AG08396 (cell line): ENCODE data around the gene ATP2B2.

ENCODE experiments used
- DNase-seq: peaks from one replicate; pipeline ENCODE4 v3.0.0; 2012; ENCODE audit warnings: low spot score, mixed read lengths

The ATP2B2 gene

DNA sequence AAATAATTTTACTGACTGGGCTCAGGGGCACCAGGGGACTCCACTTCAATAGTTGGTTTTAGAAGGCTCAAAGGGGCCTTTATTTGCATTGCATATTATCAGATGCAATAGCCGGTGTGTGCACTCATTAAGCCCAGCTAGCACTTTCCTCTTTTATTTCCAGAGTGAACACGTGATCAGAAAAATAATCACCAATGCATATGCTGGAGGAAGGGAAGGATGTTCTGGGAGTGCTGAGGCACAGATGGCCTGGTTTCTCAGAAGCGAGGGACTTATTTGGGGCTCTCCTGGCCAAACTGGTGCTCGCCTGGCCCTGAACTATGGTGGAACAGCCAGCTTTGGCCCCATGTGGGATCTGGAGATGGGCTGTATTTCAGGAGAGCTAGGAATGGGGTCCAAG lies 124.0 kb downstream of the ATP2B2 start:
- DNase-seq: no peak

DNA sequence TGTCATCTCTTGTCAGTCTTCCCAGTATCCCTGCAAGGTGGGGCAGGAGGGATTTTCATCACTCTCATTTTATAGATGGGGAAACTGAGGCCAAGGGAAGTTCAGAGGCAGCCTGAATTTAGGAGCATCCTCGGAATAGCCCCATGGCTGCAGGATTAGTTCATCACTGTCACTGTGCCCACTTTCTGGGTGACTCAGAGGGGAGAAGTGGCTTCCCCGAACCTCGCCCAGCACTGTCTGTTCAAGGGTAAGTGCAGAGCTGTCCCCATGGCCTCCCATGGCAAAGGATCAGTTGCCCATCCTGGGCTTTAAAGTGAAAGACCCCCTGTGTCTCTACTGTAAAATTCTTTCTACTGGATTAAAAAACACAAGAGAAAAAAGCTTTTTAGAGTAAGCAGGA lies 124.5 kb downstream of the ATP2B2 start:
- DNase-seq: peak; percentile 45

DNA sequence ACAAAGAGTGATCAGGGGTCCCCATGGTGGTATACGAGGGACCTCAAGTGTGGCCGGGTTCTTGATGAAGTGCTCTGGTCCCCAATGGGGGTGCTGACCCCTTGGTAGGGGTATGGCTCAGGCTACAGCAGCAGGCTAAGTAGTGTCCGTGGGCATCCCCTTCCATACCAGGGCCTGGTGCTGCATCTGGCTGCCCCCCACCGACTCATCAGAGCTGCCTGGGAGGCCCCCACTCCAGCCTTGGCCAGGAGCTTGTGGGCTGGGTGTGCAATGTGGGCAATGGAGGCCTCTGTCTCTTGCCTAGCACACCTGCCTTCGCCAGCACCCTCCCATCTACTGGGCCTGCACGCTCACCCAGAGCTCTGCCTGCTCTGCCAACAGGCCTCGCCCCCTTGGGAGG lies 125.4 kb downstream of the ATP2B2 start:
- DNase-seq: no peak

DNA sequence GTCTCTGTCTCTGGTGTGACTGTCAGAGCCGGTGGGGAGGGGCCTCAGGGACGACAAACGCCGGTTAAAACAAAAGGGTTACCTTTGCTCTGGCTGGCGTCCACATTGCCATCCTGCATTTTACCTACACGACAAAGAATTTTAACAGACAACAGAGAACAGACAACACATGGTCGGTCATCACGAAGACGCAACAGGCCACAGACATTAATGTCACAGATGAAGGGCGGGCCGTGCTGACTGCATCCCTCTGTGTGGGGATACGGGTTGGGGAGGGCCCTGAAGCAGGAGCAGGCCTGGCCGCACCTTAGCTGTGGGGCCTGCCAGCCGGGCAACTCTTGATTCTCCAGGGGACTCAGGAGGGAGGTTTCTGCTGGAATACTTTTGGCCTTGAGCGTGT lies 126.2 kb downstream of the ATP2B2 start:
- no peak for DNase-seq

DNA sequence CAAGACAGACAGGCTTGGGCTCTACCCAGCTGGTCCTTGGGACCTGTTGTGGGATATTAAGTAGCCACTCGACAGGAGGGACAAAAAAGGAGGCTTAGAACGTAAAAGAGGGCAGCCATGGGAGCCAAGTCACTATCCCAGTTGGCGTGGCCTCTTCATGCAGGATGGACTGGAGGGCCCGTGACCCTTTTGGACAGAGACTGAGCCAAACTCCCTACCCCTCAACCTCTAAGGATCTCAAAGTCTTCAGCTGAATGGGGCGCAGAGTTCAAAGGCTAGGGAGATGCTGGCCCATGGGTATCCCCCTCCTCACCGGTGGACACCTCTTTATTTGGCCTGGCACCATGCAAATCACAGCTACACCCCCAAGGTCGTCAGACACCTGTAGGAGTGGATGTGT lies 126.6 kb downstream of the ATP2B2 start:
- DNase-seq: no peak

DNA sequence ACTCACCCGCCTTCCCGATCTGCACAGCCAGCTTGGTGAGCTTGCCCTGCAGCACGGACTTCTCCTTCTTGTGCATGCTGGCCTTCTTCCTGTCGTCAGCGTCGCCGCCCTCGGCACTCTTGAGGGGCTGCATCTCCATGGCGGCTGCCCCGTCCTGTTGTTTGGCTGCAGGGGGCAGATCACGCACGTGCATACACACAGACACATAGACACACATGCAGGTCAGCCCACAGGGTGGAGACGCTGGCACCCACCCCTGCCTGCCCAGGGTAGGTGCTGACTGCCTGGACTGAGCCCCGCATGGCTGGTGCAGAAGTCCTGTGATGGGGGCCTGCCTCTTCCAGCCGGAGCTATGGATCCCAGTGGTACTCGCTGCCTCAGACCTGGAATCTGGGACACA lies 127.1 kb downstream of the ATP2B2 start:
- DNase-seq: no peak

DNA sequence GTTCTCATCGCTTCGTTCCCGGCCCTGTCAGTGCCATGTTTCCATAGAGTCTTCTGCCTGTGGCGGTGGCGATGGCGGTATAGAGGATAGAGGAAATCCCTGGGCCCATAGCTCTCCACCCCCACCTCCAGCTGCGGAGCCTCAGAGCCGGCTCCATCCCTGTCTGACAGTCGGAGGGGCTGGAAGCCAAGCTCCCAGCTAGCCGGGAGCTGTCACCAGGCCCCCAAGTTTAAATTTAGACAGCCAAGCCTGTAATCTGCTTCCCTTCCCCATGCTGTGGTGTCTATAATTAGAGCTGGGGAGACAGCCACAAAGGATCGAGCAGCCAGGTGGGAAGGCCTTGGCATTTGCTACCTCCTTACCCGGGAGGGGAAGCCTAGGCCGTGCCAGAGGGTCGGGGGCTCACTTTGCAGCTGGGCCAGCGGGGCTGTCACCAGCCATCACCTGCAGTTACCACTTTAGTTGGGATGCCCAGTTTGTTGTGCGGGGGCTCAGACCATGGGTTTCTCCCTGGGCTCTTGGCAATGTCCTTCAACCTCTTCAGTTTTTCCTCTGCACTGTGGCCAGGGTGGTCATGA lies 128.1 kb downstream of the ATP2B2 start:
- no peak for DNase-seq

DNA sequence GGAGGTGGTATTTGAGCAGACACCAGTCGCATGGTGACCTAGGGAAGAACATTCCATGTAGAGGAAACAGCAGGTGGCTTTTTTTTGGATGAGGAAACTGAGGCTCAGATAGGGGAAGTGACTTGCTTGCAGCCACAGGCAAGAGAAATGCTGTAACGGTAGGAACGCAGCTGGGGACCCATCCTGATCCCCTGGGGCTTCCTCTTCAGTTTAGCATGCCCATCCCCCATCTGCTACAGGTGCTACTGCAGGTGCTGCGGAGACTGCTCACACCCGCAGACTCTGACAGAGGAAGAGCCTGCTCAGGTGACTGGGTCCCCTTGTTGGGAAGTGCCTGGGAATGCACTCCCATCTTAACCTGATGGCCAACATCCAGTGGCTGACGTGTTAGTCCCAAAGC lies 129.0 kb downstream of the ATP2B2 start:
- no peak for DNase-seq

DNA sequence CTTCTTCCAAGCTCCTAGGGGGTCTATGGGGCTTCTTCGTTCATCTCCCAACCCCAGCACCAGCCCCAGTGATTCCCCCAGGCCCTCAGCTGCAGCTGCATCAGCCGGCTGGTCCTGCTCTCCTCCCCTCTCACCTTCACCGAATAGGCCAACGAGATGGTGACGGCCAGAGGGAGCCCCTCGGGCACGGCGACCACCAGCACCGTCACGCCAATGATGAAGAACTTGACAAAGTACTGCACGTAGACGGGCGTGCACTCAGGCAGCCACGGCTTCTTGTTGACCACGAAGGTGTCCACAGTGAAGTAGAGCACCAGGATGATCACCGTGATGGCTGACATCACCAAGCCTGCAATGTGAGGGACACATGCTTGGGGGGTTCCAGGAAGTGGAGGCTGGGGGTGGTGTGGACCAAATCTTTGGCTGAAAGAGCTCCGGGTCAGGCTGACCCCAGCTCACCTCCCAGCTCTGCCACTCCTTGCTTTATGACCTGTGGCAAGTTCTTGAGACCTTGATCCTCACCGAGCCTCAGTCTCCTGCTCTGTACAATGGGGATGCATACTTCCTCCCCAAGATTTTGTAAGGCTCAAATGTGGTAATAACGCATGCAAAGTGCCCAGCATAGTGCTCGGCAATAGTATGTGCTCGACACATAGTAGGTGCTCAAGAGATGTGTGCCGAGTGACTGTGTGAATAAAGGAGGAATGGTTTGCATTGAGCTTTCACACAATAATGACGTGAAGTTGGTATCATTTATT lies 129.9 kb downstream of the ATP2B2 start:
- DNase-seq: no peak

DNA sequence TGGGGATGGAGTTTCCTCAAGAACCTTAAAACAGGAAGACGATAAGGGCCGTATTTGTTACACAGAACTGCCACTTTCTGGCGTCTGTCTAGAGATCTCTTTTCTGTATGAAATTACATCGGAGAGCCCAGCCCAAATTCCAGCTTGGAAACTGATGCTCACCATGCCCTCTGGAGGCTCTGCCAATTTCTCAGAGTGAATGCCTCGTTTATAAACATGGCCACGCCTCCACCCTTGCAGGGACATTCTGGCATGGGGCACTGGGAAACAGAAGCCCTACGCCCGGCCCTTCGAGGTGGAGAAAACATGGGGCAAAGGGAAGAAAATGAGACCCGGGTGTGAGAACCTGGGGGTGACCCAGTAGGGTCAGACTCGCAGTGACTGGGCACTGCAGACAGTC lies 131.1 kb downstream of the ATP2B2 start:
- no peak for DNase-seq

DNA sequence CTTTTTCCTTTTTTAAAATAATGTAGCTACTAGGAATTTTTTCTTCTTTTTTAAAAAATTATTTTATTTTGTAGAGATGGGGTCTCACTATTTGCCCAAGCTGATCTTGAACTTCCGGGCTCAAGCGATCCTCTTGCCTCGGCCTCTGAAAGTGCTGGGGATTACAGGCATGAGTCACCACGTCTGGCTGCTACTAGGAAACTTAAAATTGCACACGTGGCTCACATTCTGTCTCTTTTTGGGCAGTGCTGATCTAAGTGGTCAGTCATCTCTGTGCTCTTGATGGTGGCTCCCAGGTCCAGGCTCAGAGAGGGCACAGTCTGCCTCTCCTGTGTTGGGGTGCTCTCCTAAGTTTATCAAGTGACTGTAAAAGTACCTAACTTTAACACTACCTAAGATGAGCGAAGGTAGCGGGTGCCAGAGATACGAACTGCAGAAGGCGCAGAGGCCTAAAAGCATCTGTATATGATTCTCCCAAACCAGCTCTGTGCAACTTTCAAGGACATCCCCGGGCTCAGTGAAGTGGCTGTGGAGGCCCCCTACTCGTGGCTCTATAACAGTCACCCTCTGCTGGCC lies 131.6 kb downstream of the ATP2B2 start:
- no peak for DNase-seq

DNA sequence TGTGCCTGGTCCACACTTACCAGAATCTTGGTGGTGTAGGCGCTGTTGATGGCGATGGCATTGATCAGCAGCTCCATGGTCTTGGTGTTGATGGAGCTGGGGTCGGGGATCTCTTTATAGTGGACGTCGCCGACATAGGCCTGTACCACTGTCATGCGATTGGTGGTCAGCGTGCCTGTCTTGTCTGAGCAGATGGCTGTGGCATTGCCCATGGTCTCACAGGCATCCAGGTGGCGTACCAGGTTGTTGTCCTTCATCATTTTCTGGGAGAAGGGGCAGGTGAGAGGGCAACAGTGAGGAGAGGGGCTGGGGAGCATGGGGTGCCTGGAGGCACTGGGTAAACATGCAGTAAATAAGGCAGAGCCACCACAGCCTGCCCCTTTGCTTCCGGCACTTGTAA lies 133.6 kb downstream of the ATP2B2 start:
- DNase-seq: no peak

DNA sequence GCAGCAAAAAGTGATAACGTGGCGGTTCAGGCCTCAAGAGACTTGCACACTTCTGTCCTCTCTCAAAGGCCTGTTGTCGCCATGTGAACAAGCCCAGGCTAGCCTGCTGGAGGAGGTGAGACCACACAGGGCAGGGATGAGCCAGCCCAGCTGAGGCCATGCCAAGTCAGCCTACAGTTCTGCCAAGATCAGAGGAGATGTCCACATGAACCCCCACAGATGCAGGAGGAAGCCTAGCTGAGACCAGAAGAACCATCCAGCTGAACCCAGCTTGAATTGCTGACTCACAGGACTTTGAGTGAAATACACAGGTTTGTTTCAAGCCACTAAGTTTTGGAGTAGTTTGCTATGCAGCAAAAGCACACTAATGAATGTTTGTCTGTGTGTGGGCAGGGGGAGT lies 134.2 kb downstream of the ATP2B2 start:
- no peak for DNase-seq

DNA sequence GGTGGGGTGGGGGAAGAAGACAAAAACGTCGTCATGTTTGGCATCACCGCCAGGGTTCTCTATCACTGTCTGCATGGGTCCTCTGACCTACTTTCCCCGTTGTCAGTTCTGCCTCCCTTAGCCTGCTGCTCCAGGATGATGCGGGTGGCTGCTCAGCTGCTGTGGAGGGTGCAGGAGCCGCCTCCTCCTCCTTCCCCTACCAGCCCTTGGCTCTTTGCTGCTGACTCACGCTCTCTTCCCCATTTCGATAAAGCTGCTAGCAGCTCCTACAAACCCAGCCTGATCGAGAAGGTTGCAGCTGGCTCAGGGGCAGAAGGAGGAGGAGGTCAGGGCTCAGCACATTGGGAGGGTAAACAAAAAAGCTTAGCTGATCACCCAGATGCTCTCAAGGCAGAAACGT lies 135.0 kb downstream of the ATP2B2 start:
- peak; percentile 75 for DNase-seq

DNA sequence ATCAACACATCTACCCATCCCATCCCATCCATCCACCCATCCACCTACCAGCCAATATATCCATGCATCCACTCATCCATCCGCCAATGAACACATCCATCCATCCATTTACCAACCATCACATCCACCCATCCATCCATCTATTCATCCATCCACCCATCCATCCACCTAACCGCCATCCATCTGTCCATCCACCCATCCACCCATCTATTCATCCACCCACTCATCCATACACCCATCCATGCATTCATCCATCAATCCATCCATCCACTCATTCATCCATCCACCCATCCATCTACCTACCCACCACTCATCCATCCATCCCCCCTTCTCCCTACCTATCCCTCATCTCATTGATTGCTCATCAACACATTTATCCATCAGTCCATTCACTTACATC lies 136.9 kb downstream of the ATP2B2 start:
- DNase-seq: no peak

DNA sequence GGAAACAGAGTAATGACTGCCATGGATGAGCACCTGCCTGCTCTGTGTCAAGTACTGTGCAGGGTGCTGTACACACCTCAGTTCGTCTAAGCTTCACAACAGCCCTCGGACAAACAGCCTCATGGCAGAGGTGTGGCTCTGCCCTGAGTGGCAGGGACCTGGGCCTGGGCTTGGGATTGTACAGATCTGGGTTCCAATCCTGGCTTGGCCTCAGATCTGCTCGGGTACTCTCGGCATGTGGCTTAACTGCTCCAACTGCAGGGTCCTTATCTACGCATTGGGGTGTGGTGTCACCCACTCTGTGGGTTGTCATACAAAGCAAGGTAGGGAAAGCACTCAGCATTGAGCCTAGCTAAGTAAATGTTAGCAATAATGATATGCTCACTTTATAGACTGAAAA lies 137.9 kb downstream of the ATP2B2 start:
- DNase-seq: no peak

DNA sequence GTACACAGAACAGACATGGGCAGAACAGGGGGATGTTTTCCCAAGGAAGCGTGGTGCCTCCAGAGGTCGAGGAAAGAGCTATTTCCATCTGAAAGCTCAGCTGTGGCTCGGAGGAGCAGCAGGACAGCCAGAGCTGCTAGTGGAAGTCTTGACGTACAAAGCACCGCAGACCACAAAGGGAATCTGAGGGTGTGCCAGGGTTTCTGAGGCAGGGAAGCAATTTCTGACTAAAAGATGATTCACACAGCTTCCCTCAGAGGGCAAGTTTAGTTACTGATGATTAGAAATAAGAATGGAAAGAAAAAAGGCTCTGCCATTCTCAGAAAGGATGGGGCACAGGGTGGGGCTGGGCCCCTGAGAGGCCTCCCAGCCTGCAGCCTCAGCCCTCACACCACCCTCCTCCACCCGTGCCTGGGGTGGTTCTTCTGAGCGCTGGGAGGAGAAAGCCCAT lies 138.7 kb downstream of the ATP2B2 start:
- DNase-seq: peak; percentile 89

DNA sequence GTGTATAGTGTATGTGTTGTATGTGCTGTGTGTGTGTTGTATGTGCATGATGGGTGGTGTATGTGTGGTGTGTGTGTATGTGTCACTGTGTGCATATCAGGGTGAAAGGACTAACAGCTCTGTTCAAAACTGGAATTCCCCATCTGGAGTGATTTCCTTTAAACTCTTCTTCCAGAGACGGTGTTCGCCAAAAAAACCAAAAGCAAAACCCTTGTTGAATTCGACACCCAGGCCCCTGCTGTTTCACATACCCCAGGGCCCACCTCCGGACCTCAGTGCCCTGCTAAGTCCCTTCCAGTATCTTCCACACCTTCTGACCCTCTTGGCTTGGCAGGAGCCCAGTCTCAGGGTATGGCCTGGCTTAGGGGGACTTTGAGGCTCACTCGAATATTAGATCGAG lies 139.6 kb downstream of the ATP2B2 start:
- no peak for DNase-seq

DNA sequence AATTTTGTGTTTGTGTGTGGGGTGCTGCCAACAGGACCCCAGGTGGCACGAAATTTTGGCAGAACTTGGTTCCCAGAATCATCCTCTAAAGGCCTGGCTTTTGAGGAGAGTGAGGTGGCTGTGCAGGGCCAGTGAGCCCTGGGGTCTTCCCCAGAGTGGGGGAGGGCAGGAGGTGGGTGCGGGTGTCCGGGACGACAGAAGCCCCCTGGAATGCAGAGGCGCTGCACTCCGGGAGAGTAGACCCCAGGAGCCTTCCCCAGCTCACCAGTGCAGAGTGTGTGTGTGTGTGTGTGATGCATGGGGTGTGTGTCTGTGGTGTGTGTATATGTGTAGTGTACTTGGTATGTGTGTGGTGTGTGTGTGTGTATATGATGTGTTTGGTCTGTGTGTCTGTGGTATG lies 140.1 kb downstream of the ATP2B2 start:
- DNase-seq: no peak

DNA sequence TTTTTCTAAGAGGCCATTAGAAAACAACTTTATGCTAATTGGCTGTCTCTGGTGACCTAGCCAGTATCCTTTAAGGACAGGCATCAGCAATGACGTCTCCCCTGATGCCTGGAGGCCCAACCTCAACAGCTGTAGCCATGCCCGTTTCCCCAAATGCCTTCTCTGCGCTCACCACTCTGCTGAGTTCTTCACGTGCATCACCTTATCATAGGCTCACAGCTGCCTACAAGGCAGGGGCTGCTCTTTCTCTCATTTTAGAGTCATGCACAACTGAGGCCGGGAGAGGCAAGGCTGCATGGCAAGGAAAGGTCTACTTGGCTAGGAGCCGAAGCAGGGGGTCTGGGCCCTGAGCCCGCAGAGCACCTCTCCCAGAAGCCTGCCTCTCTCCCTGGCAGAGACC lies 140.6 kb downstream of the ATP2B2 start:
- DNase-seq: no peak

DNA sequence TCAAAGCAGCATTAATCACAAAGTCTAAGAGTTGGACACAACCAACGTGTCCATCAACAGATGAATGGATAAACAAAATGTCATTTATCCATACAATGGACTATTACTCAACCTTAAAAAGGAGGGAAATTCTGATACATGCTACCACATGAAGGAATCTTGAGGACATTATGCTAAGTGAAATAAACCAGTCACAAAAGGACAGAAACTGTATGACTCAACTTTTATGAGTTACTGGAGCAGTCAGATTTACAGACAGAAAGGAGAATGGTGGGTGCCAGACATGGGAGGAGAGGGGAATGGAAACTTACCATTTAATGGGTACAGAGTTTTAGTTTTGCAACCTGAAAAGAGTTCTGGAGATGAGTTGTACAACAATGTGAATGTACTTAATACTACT lies 141.5 kb downstream of the ATP2B2 start:
- no peak for DNase-seq

DNA sequence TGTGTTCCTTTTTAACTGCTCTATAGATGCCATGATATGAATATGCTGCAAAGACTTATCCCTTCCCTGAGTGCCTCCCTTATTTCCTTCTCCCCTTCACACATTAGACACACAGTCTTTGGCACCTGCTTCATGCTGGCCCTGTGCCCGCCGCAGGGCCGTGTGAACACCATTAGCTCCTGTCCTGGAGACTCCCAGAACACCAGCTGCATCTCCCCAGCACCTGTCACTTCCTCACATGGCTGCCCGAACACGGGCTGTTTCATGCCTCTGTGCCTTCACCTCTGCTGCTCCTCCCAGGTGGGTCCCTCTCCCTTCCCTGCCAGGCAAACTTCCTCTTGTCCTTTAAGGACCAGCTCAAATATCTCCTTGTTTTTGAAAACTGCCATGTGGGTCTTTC lies 144.0 kb downstream of the ATP2B2 start:
- no peak for DNase-seq

DNA sequence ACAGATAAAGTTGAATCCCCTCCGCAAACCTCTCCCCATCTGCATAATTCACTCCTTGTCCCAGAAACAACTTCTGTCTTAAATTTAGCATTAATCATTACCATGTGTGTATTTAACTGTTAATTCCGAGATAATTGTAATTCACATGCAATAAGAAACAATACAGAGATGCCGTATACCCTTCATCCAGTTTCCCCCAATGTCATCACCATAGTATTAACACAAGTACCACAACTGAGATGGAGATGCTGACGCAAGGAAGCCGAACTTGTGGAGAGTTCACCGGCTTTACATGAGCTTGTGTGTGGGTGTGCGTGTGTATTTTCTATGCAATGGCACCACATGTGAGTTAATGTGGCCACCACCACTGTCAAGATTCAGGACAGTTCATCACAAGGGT lies 144.9 kb downstream of the ATP2B2 start:
- DNase-seq: no peak

DNA sequence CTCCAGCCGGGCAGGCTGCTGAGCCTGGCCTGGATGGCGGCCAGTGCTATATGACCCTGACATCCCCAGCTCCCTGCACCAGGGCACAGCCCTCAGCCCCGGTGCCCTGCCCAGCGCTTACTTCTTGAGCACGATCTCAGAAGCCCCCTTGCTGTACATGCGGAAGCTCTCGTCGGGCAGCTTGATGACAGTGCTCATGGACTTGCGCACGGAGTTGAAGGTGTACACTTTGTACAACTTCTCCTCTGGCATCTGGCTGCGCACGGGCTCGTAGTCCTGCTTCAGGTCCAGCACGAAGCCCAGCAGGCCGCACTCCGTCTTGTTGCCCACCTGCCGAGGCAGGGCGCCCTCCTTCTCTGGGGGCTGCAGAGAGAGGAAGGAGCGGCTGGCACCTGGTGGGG lies 145.6 kb downstream of the ATP2B2 start:
- no peak for DNase-seq
